K562 (cell line): Measurements from ENCODE around the gene NEU1. TPM values are rescaled to one million over a fixed set of nuclear protein-coding genes. Genes with fewer than 3 reads are reported as not detected.

ENCODE experiments used
- CCNT2 ChIP-seq: IDR thresholded peaks from 2 replicates; pipeline ENCODE4 v1.6.1; 2011; ENCODE audit warnings: borderline replicate concordance, low read depth, mild to moderate bottlenecking, moderate library complexity, mixed read lengths, low read length; ENCODE audit not compliant: insufficient read length; ENCODE audit errors: extremely low read depth
- CHD4 ChIP-seq: fragments of 200-600 bp; sonication (generic); IDR thresholded peaks from 3 replicates; pipeline ENCODE4 v1.6.1; 2012; ENCODE audit warnings: low read depth, mild to moderate bottlenecking, mixed read lengths, low read length, inconsistent platforms; ENCODE audit not compliant: insufficient read depth, insufficient replicate concordance, poor library complexity, severe bottlenecking
- DNMT1 ChIP-seq: fragments of 450-650 bp; IDR thresholded peaks from 2 replicates; pipeline ENCODE4 v1.6.1; 2016; ENCODE audit warnings: antibody characterized with exemption, mild to moderate bottlenecking
- ETV6 ChIP-seq, 3 experiments: fragments of 150-350 bp in 1 of 3; sonication (generic) in 1 of 3; formaldehyde crosslinking in 1 of 3; IDR thresholded peaks; 2 replicates each; pipeline versions ENCODE4 v1.6.1 to v1.8.0; 2014 to 2022; ENCODE audit warnings: borderline replicate concordance in 2 of 3, low read depth in 2 of 3, antibody characterized with exemption in 1 of 3, low read length in 1 of 3, mild to moderate bottlenecking in 1 of 3, missing genetic modification reagents in 1 of 3
- FOSL1 ChIP-seq: fragments of 200-800 bp; sonication (Bioruptor generic); conservative IDR thresholded peaks from 2 replicates; pipeline ENCODE4 v1.6.1; 2016; ENCODE audit warnings: missing genetic modification characterization, missing compliant biosample characterization
- GATAD2B ChIP-seq: fragments of 450-650 bp; IDR thresholded peaks from 2 replicates; pipeline ENCODE4 v1.6.1; 2017; ENCODE audit warnings: mild to moderate bottlenecking, borderline replicate concordance
- HDAC6 ChIP-seq: IDR thresholded peaks from 2 replicates; pipeline ENCODE4 v1.6.1; 2012; ENCODE audit warnings: low read depth, mild to moderate bottlenecking, control low read depth, inconsistent platforms, low read length, moderate library complexity
- KLF16 ChIP-seq: IDR thresholded peaks from 2 replicates; pipeline ENCODE4 v1.6.1; 2016; ENCODE audit warnings: antibody characterized with exemption
- MAFG ChIP-seq: fragments of 450-650 bp; conservative IDR thresholded peaks from 2 replicates; pipeline ENCODE4 v1.6.1; 2016; ENCODE audit warnings: missing genetic modification characterization, missing compliant biosample characterization
- NFXL1 ChIP-seq: fragments of 450-650 bp; formaldehyde crosslinking; IDR thresholded peaks from 2 replicates; pipeline ENCODE4 v1.4.0; 2021; ENCODE audit warnings: mild to moderate bottlenecking
- NR2F6 ChIP-seq: fragments of 450-650 bp; formaldehyde crosslinking; IDR thresholded peaks from 2 replicates; pipeline ENCODE4 v1.4.0; 2020; ENCODE audit warnings: mild to moderate bottlenecking
- PHTF2 ChIP-seq: fragments of 250-450 bp; sonication (Bioruptor Pico); IDR thresholded peaks from 2 replicates; pipeline ENCODE4 v1.5.0; 2021; ENCODE audit warnings: mild to moderate bottlenecking
- POLR2A ChIP-seq: fragments of 450-650 bp; conservative IDR thresholded peaks from 2 replicates; pipeline ENCODE4 v1.6.1; 2016
- RBBP5 ChIP-seq: fragments of 200-600 bp; sonication (generic); IDR thresholded peaks from 2 replicates; pipeline ENCODE4 v1.6.1; 2012; ENCODE audit warnings: borderline replicate concordance, mild to moderate bottlenecking, low read length, control low read depth, inconsistent platforms; ENCODE audit not compliant: insufficient read depth, poor library complexity, severe bottlenecking
- SMAD3 ChIP-seq: fragments of 450-650 bp; formaldehyde crosslinking; conservative IDR thresholded peaks from 2 replicates; pipeline ENCODE4 v1.4.0; 2020; ENCODE audit warnings: mild to moderate bottlenecking
- SP2 ChIP-seq: IDR thresholded peaks from 2 replicates; pipeline ENCODE4 v1.6.1; 2011; ENCODE audit warnings: mild to moderate bottlenecking, low read depth, low read length, moderate library complexity; ENCODE audit not compliant: poor library complexity, severe bottlenecking; ENCODE audit errors: extremely low read depth
- YY1 ChIP-seq, 3 experiments: IDR thresholded peaks; 2 replicates each; pipeline ENCODE4 v1.6.1; 2011; ENCODE audit warnings: low read length in 2 of 3, mild to moderate bottlenecking in 2 of 3, moderate library complexity in 2 of 3, borderline replicate concordance in 1 of 3, control low read depth in 1 of 3, low read depth in 1 of 3; ENCODE audit not compliant: insufficient read depth in 3 of 3, insufficient replicate concordance in 2 of 3, control insufficient read depth in 1 of 3, insufficient read length in 1 of 3; ENCODE audit errors: extremely low read depth in 1 of 3
- ZNF263 ChIP-seq: sonication (generic); formaldehyde crosslinking; IDR thresholded peaks from 2 replicates; pipeline ENCODE4 v1.8.0; 2022; ENCODE audit warnings: mild to moderate bottlenecking, missing genetic modification reagents, borderline replicate concordance
- ZNF324 ChIP-seq: fragments of 250-450 bp; sonication (Bioruptor Pico); IDR thresholded peaks from 2 replicates; pipeline ENCODE4 v1.4.0; 2020; ENCODE audit warnings: mild to moderate bottlenecking
- polyA plus RNA-seq, 8 experiments: library from polyadenylated mRNA; depleted of rRNA in 4 of 8; stranded (reverse) in 5 of 8; unstranded in 3 of 8; fragments of >200 nt; fragmentation: Nextera tagmentation in 2 of 8; fragmentation: Illumina TruSeq in 1 of 8; extraction: Ambion mirVana in 2 of 8; extraction: Trizol in 1 of 8; gene quantifications; 2 replicates each; pipeline versions ENCODE4 v1.2.1 to v1.2.3, GENCODE V29; 2011 to 2014; ENCODE audit warnings: inconsistent platforms in 1 of 8, missing spikeins in 1 of 8
- total RNA-seq, 7 experiments: library from RNA; depleted of rRNA in 6 of 7; stranded (reverse); fragments of >200 nt in 6 of 7; fragmentation: Illumina TruSeq in 2 of 7; extraction: Trizol in 2 of 7; gene quantifications; 2 replicates each; pipeline versions ENCODE4 v1.2.1 to v1.2.3, GENCODE V29; 2011 to 2021; ENCODE audit warnings: low replicate concordance in 1 of 7
- TF ChIP-seq, protein P1 (sequence below), 2 experiments: fragments of 450-650 bp; IDR thresholded peaks; 2 replicates each; pipeline ENCODE4 v1.6.1; 2018; ENCODE audit warnings: mild to moderate bottlenecking in 2 of 2, low read depth in 1 of 2; ENCODE audit not compliant: partially characterized antibody in 2 of 2
- TF ChIP-seq, protein P2 (sequence below): sonication (generic); formaldehyde crosslinking; IDR thresholded peaks from 2 replicates; pipeline ENCODE4 v1.8.1; 2023; ENCODE audit warnings: mild to moderate bottlenecking, missing genetic modification reagents, moderate library complexity

Gene NEU1
- total and polyA plus RNA-seq, 9 of the 15 experiments (the other 6 are each of a cell fraction or from before 2014, with no cell fraction given), result 14.8 to 67.8 (median 51.0) TPM

DNA sequence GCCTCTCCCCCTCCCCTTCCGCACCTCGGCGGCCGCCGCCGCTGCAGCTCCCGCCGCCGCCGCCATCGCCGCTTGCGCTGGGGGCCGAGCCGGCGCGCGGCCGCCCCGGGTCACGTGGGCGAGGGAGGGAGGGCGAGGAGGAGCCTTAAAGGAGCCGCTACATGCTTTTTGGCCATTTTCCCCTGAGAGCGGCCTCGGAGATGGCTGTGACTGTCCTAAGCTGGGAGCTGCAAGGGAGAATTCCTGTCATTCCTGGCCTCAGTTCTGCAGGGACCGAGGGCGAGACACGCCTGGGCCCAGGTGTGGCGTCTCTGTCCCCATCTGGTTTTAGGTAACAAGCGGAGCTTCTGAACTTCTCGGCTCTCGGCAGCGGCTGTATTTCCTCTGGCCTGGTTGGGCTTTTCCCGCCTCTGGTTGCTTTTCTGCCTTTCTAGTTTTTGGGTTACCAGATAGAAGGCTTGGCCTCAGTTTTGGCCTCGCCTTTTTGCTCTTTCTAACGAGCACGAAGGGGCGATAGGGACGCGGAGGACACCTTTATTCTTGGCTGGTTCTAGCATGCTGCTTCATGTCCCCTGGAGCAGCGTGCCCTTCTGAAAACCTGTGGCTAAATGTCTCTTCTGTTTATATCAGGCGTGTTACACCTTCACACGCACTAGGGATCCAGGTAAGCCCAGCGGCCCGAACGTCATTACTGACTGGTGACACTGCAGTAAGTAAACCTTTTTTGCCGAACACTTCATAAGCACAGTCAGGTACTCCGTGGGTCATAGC is 35.2 kb upstream of the NEU1 start, which contains the start of gene EHMT2 (continued):
- peak; percentile 63 to 91 (median 83) for TF ChIP-seq YY1 (IDR thresholded peaks at IDR 0.05; ENCODE audit: borderline replicate concordance in 1 of 3, control insufficient read depth in 1 of 3, extremely low read depth in 1 of 3, insufficient read depth in 3 of 3, insufficient read length in 1 of 3, insufficient replicate concordance in 2 of 3, low read depth in 1 of 3, low read length in 2 of 3)
- peak; percentile 94 for TF ChIP-seq CCNT2
- no peak for TF ChIP-seq ETV6 (IDR thresholded peaks at IDR 0.05; ENCODE audit: borderline replicate concordance in 1 of 2, low read depth in 2 of 2, low read length in 1 of 2)
- no peak for TF ChIP-seq ETV6 (CRISPR knock-in tag; IDR thresholded peaks at IDR 0.05; ENCODE audit: borderline replicate concordance)
- TF ChIP-seq DNMT1, result no peak
- no peak for TF ChIP-seq NFXL1 (CRISPR knock-in tag)
- TF ChIP-seq NR2F6 (CRISPR knock-in tag), result no peak
- no peak for TF ChIP-seq PHTF2 (CRISPR knock-in tag)
- TF ChIP-seq GATAD2B, result no peak; the same call in 1 of the 2 replicates
- TF ChIP-seq FOSL1, result no peak; the same call in 1 of the 2 replicates
- TF ChIP-seq KLF16, result no peak
- no peak for TF ChIP-seq HDAC6
- TF ChIP-seq RBBP5, result peak; percentile 81
- no peak for TF ChIP-seq ZNF324 (CRISPR knock-in tag)
- no peak for TF ChIP-seq CHD4
- TF ChIP-seq SMAD3 (CRISPR knock-in tag), result no peak
- TF ChIP-seq ZNF263, result 0 out of 2 replicates have a peak, but pooled peaks have one; percentile 40
- TF ChIP-seq, protein P1, sequence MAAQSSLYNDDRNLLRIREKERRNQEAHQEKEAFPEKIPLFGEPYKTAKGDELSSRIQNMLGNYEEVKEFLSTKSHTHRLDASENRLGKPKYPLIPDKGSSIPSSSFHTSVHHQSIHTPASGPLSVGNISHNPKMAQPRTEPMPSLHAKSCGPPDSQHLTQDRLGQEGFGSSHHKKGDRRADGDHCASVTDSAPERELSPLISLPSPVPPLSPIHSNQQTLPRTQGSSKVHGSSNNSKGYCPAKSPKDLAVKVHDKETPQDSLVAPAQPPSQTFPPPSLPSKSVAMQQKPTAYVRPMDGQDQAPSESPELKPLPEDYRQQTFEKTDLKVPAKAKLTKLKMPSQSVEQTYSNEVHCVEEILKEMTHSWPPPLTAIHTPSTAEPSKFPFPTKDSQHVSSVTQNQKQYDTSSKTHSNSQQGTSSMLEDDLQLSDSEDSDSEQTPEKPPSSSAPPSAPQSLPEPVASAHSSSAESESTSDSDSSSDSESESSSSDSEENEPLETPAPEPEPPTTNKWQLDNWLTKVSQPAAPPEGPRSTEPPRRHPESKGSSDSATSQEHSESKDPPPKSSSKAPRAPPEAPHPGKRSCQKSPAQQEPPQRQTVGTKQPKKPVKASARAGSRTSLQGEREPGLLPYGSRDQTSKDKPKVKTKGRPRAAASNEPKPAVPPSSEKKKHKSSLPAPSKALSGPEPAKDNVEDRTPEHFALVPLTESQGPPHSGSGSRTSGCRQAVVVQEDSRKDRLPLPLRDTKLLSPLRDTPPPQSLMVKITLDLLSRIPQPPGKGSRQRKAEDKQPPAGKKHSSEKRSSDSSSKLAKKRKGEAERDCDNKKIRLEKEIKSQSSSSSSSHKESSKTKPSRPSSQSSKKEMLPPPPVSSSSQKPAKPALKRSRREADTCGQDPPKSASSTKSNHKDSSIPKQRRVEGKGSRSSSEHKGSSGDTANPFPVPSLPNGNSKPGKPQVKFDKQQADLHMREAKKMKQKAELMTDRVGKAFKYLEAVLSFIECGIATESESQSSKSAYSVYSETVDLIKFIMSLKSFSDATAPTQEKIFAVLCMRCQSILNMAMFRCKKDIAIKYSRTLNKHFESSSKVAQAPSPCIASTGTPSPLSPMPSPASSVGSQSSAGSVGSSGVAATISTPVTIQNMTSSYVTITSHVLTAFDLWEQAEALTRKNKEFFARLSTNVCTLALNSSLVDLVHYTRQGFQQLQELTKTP (IDR thresholded peaks at IDR 0.05; ENCODE audit: low read depth in 1 of 2, partially characterized antibody in 2 of 2), result no peak
- peak; percentile 84 for TF ChIP-seq POLR2A
- TF ChIP-seq SP2, result no peak
- TF ChIP-seq, protein P2, sequence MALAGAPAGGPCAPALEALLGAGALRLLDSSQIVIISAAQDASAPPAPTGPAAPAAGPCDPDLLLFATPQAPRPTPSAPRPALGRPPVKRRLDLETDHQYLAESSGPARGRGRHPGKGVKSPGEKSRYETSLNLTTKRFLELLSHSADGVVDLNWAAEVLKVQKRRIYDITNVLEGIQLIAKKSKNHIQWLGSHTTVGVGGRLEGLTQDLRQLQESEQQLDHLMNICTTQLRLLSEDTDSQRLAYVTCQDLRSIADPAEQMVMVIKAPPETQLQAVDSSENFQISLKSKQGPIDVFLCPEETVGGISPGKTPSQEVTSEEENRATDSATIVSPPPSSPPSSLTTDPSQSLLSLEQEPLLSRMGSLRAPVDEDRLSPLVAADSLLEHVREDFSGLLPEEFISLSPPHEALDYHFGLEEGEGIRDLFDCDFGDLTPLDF (CRISPR knock-in tag), result no peak; the same call in 1 of the 2 replicates
- TF ChIP-seq MAFG (tag), result no peak
